Thyroid gland (tissue), 4 donors: ENCODE measurements around the gene POLN. TPM values are rescaled to one million over a fixed set of nuclear protein-coding genes. Genes with fewer than 3 reads are reported as not detected.

Source experiments
- DNase-seq, 2 donors: peaks; one replicate each; pipeline ENCODE4 v3.0.0-alpha.2; 2019
- H3K27ac ChIP-seq, 3 donors: fragments of 200-600 bp; sonication (generic); 1 replicate in 2 of 3; 2 replicates in 1 of 3; pipeline ENCODE4 v1.5.1; 2016 to 2019; ENCODE audit warnings: mild to moderate bottlenecking in 1 of 3, moderate library complexity in 1 of 3
- H3K27me3 ChIP-seq: fragments of 200-600 bp; sonication (generic); one replicate; pipeline ENCODE4 v1.5.1; 2019
- H3K36me3 ChIP-seq, 2 donors: fragments of 200-600 bp; sonication (generic); one replicate each; pipeline ENCODE4 v1.5.1; 2016 to 2019
- H3K4me1 ChIP-seq, 2 donors: fragments of 200-600 bp; sonication (generic); one replicate each; pipeline ENCODE4 v1.5.1; 2017 to 2019
- H3K4me3 ChIP-seq, 3 donors: fragments of 200-600 bp; sonication (generic); replicated peaks in 1 of 3; 1 replicate in 2 of 3; 2 replicates in 1 of 3; pipeline ENCODE4 v1.5.1; 2016; ENCODE audit warnings: mild to moderate bottlenecking in 1 of 3
- H3K9me3 ChIP-seq: fragments of 200-600 bp; sonication (generic); one replicate; pipeline ENCODE4 v1.5.1; 2017
- POLR2A ChIP-seq, 2 donors: fragments of 450-650 bp; IDR thresholded peaks; one replicate each; pipeline ENCODE4 v1.6.1; 2017; ENCODE audit warnings: antibody characterized with exemption in 2 of 2, mild to moderate bottlenecking in 2 of 2, moderate library complexity in 1 of 2
- WGBS, 2 donors: methylation state at CpG; one replicate each; pipeline ENCODE4 v1.1.5; 2017; 5-methylcytosine and 5-hydroxymethylcytosine counted together
- intact Hi-C: fragments of 100-400 bp; cut with DNase I; formaldehyde crosslinking; loops from one replicate; pipeline ENCODE4 v1.15.1; 2023
- total RNA-seq, 4 donors: library from RNA; depleted of rRNA; stranded (reverse); fragments of >200 nt; gene quantifications; one replicate each; pipeline ENCODE4 v1.2.3, GENCODE V29; 2016
- TF ChIP-seq, protein P1 (sequence below), 6 experiments: fragments of 200-600 bp in 3 of 6; fragments of 450-650 bp in 3 of 6; sonication (generic) in 3 of 6; IDR thresholded peaks; one replicate each; pipeline ENCODE4 v1.5.1; 2016 to 2019; ENCODE audit warnings: antibody characterized with exemption in 6 of 6, mild to moderate bottlenecking in 2 of 6, inconsistent platforms in 1 of 6, moderate library complexity in 1 of 6

The POLN gene
- total RNA-seq, 4 donors from 2014 or later, result 1.5 to 5.4 (median 3.0) TPM

DNA sequence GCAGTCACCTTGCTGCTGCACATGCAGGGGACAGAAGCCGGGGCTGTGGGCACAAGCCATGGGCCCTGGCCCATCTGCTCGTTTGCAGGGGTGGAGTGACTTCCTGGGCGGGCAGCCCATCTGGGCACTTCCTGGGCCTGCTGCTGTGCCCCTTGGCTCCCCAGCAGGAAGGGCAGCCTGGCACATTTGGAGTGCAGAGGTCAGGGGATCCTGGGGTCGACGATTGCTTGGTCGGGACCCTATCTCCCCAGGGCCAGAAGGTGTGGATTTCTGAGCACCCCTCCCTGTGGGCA lies 30.9 kb upstream of the POLN start:
- WGBS, 2 donors, result 83 to 91% methylated on average over 4 to 5 of the region's 6 CpGs
- no peaks in the 10 kb centered on the region for H3K27me3 ChIP-seq
- no peak overlapping the region for H3K27ac ChIP-seq
- no peaks in the 10 kb centered on the region for H3K36me3 ChIP-seq
- no peak for DNase-seq
- intact Hi-C loops, result no loop called here
- no peaks in the 10 kb centered on the region for H3K9me3 ChIP-seq
- TF ChIP-seq, protein P1, sequence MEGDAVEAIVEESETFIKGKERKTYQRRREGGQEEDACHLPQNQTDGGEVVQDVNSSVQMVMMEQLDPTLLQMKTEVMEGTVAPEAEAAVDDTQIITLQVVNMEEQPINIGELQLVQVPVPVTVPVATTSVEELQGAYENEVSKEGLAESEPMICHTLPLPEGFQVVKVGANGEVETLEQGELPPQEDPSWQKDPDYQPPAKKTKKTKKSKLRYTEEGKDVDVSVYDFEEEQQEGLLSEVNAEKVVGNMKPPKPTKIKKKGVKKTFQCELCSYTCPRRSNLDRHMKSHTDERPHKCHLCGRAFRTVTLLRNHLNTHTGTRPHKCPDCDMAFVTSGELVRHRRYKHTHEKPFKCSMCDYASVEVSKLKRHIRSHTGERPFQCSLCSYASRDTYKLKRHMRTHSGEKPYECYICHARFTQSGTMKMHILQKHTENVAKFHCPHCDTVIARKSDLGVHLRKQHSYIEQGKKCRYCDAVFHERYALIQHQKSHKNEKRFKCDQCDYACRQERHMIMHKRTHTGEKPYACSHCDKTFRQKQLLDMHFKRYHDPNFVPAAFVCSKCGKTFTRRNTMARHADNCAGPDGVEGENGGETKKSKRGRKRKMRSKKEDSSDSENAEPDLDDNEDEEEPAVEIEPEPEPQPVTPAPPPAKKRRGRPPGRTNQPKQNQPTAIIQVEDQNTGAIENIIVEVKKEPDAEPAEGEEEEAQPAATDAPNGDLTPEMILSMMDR (IDR thresholded peaks at IDR 0.05), result no peak
- no peak for TF ChIP-seq POLR2A (IDR thresholded peaks at IDR 0.05)
- no peaks in the 10 kb centered on the region for H3K4me1 ChIP-seq
- H3K4me3 ChIP-seq, result no peak overlapping the region

DNA sequence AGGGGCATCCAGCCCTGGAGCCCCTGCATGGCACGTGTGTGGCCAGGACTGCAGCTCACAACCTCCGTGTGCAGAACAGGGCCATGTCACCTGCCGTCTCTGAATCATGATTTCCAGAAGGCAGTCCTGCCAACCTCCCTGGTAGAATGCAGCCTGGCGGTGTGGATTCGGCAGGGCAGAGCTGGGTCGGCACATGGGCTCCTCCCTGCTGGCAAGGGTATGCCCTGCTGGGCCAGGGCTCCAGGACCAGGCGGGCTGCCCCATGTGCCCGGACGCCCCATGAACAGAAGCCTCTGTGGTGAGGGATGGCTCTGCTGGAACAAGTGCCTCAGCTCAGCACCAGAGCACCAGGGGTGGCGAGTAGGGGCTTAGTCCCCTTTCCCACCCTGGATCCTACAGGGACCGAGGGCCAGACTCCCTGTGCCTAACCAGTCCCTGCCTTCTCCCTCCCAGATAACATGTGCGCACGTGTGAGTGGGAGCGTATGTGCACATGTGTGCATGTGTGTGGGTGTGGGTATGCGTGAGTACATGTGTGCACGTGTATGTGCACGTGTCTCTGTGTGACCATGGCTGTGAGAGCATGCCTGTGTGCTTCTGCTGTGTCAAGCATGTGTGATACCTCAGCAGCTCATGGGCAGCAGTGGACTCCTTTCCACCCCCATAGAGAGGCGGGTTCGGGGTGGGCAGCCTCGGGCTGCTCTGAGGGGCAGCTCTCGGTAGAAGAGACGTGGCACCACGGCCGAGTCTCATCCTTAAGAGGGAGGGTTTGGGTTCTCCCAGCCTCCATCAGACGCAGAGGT lies 30.3 kb upstream of the POLN start:
- Histone ChIP-seq H3K36me3 (no peaks in the 10 kb centered on the region), H3K27me3 (no peaks in the 10 kb centered on the region), H3K27ac (no peak overlapping the region), H3K9me3 (no peaks in the 10 kb centered on the region), H3K4me3 (no peak overlapping the region), H3K4me1 (no peaks in the 10 kb centered on the region)
- TF ChIP-seq, protein P1 (IDR thresholded peaks at IDR 0.05), result no peak
- TF ChIP-seq POLR2A (IDR thresholded peaks at IDR 0.05), result no peak
- intact Hi-C loops, result no loop called here
- WGBS, 2 donors, result 91 to 94% methylated on average over 18 to 23 of the region's 25 CpGs
- no peak for DNase-seq

DNA sequence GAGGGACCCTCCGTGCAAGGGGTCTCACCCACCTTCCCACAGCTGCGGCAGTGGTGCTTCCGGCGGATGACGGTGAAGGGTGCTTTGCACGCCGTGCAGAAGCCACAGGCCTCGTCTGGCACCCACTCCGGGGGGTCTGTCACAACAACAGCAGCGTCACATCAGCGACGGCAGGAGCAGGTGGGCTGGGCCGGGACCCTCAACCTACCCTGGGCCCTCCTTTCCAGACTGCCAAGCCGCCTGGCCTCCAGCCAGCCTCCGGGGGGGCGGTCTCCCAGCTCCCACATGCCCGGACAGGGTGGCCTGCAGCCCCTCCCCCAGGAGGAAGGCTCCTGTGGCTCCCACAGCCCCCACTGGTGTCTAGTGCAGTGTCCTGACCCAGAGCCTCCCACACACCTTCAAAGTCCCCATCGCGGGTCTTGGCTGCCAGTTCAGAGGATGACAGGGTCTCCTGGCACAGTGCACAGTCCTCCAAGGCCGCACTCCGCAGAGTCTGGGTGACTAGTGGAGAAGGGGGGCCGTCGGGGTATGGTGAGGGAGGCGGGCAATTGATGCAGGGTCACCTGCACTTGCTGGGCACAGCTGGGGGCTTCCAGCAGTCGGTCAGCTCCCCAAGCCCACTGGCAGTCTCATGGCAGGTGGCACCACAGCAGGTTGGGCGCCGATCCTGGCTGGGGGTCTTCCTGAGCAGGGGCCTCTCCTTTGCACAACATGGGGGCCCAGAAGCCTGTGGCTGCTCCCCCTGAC lies 29.5 kb upstream of the POLN start:
- H3K9me3 ChIP-seq, result no peaks in the 10 kb centered on the region
- WGBS, 2 donors, result 89 to 94% methylated on average over 9 to 10 of the region's 27 CpGs
- H3K4me1 ChIP-seq, result peaks cover 4% of the 10 kb centered on the region in 2 donors
- H3K27ac ChIP-seq, result no peak overlapping the region
- TF ChIP-seq, protein P1 (IDR thresholded peaks at IDR 0.05), result no peak
- no peak for TF ChIP-seq POLR2A (IDR thresholded peaks at IDR 0.05)
- no peak overlapping the region for H3K4me3 ChIP-seq
- no peaks in the 10 kb centered on the region for H3K36me3 ChIP-seq
- H3K27me3 ChIP-seq, result no peaks in the 10 kb centered on the region
- intact Hi-C loops, result no loop called here
- no peak for DNase-seq

DNA sequence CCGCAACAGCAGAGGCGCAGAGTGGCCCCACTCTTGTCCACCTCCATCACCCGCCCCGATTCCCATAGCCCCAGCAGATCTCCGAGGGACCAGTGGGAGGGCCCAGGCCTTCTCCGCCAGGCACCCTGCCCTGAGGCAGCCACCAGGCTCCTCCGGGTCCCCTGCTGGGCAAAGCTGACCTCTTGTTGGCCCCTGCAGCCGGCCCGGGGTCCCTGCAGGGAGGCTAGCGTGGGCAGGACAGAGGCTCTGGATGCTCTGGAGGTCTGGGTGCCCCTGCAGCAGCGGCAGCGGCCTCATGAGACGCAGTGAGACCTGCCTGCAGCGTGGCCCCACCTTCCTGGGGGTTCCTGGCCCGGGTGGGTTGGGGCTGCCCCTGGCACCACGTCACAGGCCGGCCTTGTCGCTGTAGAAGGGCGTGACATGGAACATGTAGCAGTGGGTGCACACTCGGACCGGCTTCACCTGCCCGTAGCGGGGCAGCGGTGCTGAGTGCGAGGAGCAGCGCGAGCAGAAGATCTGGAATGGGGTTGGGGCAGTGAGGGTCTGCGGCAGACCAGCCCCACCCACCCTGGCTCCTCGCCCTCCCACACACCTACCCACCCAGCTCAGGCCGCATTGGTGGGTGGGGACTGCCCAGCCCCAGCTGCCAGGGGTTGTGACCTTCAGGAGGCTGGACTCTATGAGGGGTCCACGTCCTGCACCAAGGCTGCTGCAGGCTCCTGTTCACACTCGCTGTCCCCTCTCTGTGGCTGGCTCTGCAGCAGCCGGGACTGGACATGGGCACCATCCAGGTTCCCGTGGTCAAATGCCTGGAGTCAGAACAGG lies 28.6 kb upstream of the POLN start:
- DNase-seq, result no peak
- Histone ChIP-seq H3K27ac (no peak overlapping the region), H3K4me3 (no peak overlapping the region), H3K27me3 (no peaks in the 10 kb centered on the region), H3K4me1 (peaks cover 11 to 13% of the 10 kb centered on the region in 2 donors), H3K9me3 (no peaks in the 10 kb centered on the region), H3K36me3 (no peaks in the 10 kb centered on the region)
- TF ChIP-seq POLR2A (IDR thresholded peaks at IDR 0.05), result no peak
- TF ChIP-seq, protein P1 (IDR thresholded peaks at IDR 0.05), result no peak
- intact Hi-C loops, result no loop called here
- 94 to 96% methylated on average over 17 to 25 of the region's 34 CpGs for whole genome bisulfite sequencing, 2 donors
